ENCODE results near the gene L1CAM.

L1CAM gene

GRCh38 chrX:153930011-153930910, 44.3 kb upstream of the L1CAM start:
- no peaks in the 10 kb centered on the region for H4K20me1 ChIP-seq (ENCODE audit: low read depth, low read length)

DNA sequence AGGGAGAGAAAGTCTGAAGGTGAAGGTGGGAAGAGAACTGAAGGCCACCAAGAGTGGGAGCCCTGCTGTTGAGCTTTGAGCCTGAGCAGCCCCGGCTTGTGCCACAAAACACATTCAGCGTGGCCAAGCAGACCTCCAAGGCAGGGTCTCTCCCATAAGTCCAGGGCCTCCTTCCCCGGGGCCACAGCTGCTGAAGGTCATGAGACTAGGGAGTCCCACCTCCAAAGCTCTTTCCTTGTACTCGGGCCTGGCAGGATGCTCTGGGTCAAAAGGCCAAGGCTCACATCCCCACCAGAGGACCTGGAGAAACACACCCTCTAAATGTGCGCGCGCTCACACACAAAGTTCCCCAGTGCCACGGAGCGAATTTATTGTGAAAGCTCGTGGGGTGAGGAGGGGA, 43.6 kb upstream of the L1CAM start:
- peaks cover 29% of the 10 kb centered on the region for H3K79me2 ChIP-seq (ENCODE audit: insufficient read depth, low read length)
- H3K27ac ChIP-seq (ENCODE audit: low read depth, low read length), result peak overlapping the region; percentile 69
- H3K4me2 ChIP-seq (ENCODE audit: low read depth, low read length, poor library complexity, severe bottlenecking), result peak overlapping the region; percentile 67
- H3K9me2 ChIP-seq (replicated peaks; ENCODE audit: insufficient read depth, low read length), result no peaks in the 10 kb centered on the region
- no peaks in the 10 kb centered on the region for H4K20me1 ChIP-seq (ENCODE audit: low read depth, low read length)
- no peaks in the 10 kb centered on the region for H3K9me3 ChIP-seq (ENCODE audit: insufficient read depth, low read length)
- H2AFZ ChIP-seq (ENCODE audit: low read depth, low read length, severe bottlenecking), result no peak overlapping the region
- peaks cover 22% of the 10 kb centered on the region for H3F3A ChIP-seq (ENCODE audit: insufficient read depth)
- H3K9ac ChIP-seq (ENCODE audit: low read length), result peak overlapping the region; percentile 43; the same call in 1 of the 2 replicates
- no peak overlapping the region for H3K4me3 ChIP-seq (ENCODE audit: insufficient read depth, low read length, poor library complexity, severe bottlenecking)
- H3K36me3 ChIP-seq (ENCODE audit: low read length), result no peaks in the 10 kb centered on the region
- no peak for TF ChIP-seq EZH2phosphoT487 (conservative IDR thresholded peaks at IDR 0.05; ENCODE audit: low read length)
- no peaks in the 10 kb centered on the region for H3K27me3 ChIP-seq (ENCODE audit: low read length)

More at GRCh38 chrX:153930011-153930910, 44.3 kb upstream of the L1CAM start:
- peaks cover 23% of the 10 kb centered on the region for H3K79me2 ChIP-seq (ENCODE audit: insufficient read depth, low read length)
- no peaks in the 10 kb centered on the region for H3K9me2 ChIP-seq (replicated peaks; ENCODE audit: insufficient read depth, low read length)
- TF ChIP-seq CTCF (IDR thresholded peaks at IDR 0.05; ENCODE audit: insufficient read depth, low read length, poor library complexity, severe bottlenecking) (no peak), EZH2phosphoT487 (conservative IDR thresholded peaks at IDR 0.05; ENCODE audit: low read length) (no peak)
- H3K27me3 ChIP-seq (ENCODE audit: low read length), result no peaks in the 10 kb centered on the region
- no peaks in the 10 kb centered on the region for H3K9me3 ChIP-seq (ENCODE audit: insufficient read depth, low read length)
- H2AFZ ChIP-seq (ENCODE audit: low read depth, low read length, severe bottlenecking), result no peak overlapping the region
- no peak overlapping the region for H3K4me2 ChIP-seq (ENCODE audit: low read depth, low read length, poor library complexity, severe bottlenecking)
- H3K27ac ChIP-seq (ENCODE audit: low read depth, low read length), result no peak overlapping the region
- H3F3A ChIP-seq (ENCODE audit: insufficient read depth), result peaks cover 22% of the 10 kb centered on the region
- no peaks in the 10 kb centered on the region for H3K36me3 ChIP-seq (ENCODE audit: low read length)
- no peak overlapping the region for H3K4me3 ChIP-seq (ENCODE audit: insufficient read depth, low read length, poor library complexity, severe bottlenecking)
- H3K9ac ChIP-seq (ENCODE audit: low read length), result no peak overlapping the region

- H4K20me1 ChIP-seq (ENCODE audit: low read depth, low read length), result no peaks in the 10 kb centered on the region
- H3K79me2 ChIP-seq (ENCODE audit: insufficient read depth, low read length), result peaks cover 24% of the 10 kb centered on the region
- no peaks in the 10 kb centered on the region for H3K36me3 ChIP-seq (ENCODE audit: low read length)
- H3K27me3 ChIP-seq (ENCODE audit: low read length), result no peaks in the 10 kb centered on the region
- no peak for TF ChIP-seq EZH2phosphoT487 (conservative IDR thresholded peaks at IDR 0.05; ENCODE audit: low read length)
- no peak for TF ChIP-seq CTCF (IDR thresholded peaks at IDR 0.05; ENCODE audit: insufficient read depth, low read length, poor library complexity, severe bottlenecking)
- H3K4me2 ChIP-seq (ENCODE audit: low read depth, low read length, poor library complexity, severe bottlenecking), result peak overlapping the region; percentile 67
- H3K9ac ChIP-seq (ENCODE audit: low read length), result peak overlapping the region; percentile 43; the same call in 1 of the 2 replicates
- H3K9me3 ChIP-seq (ENCODE audit: insufficient read depth, low read length), result no peaks in the 10 kb centered on the region
- no peak overlapping the region for H2AFZ ChIP-seq (ENCODE audit: low read depth, low read length, severe bottlenecking)
- peak overlapping the region; percentile 69 for H3K27ac ChIP-seq (ENCODE audit: low read depth, low read length)
- H3K9me2 ChIP-seq (replicated peaks; ENCODE audit: insufficient read depth, low read length), result no peaks in the 10 kb centered on the region
- peak overlapping the region; percentile 42 for H3K4me3 ChIP-seq (ENCODE audit: insufficient read depth, low read length, poor library complexity, severe bottlenecking)
- H3F3A ChIP-seq (ENCODE audit: insufficient read depth), result peaks cover 22% of the 10 kb centered on the region
These were observed 42.9 kb upstream of the L1CAM start for GRCh38 chrX:153928846-153929245.
